Naive B cell (primary cell): ENCODE data around the gene TRIO. TPM values are rescaled to one million over a fixed set of nuclear protein-coding genes. Genes with fewer than 3 reads are reported as not detected.
A peak's percentile ranks its signal among the peaks of the same experiment; 100 is the strongest.

Source experiments
- ATAC-seq, 2 donors: fragments of 150-1000 bp; cut with Tn5 transposase; 2 replicates each; pipeline ENCODE4 v1.10.0; 2021; ENCODE audit warnings: low read depth in 2 of 2, mild to moderate bottlenecking in 2 of 2, moderate library complexity in 2 of 2
- DNase-seq: peaks from one replicate; pipeline ENCODE4 v3.0.0; 2022
- H3K27ac Mint-ChIP-seq, 6 donors: one replicate each; pipeline ENCODE4 v1.8.0; 2020 to 2022; ENCODE audit warnings: mild to moderate bottlenecking in 6 of 6, mixed read lengths in 6 of 6, moderate library complexity in 5 of 6, inconsistent platforms in 2 of 6
- H3K27me3 Mint-ChIP-seq, 3 donors: one replicate each; pipeline ENCODE4 v1.8.0; 2021 to 2022; ENCODE audit warnings: mixed read lengths in 3 of 3, mild to moderate bottlenecking in 1 of 3
- H3K36me3 Mint-ChIP-seq, 2 donors: one replicate each; pipeline ENCODE4 v1.8.0; 2020 to 2022; ENCODE audit warnings: mixed read lengths in 2 of 2, inconsistent platforms in 1 of 2, mild to moderate bottlenecking in 1 of 2
- H3K4me1 Mint-ChIP-seq, 3 donors: one replicate each; pipeline ENCODE4 v1.8.0; 2020 to 2022; ENCODE audit warnings: mixed read lengths in 3 of 3, inconsistent platforms in 1 of 3, mild to moderate bottlenecking in 1 of 3, moderate library complexity in 1 of 3
- H3K4me3 Mint-ChIP-seq, 8 donors: one replicate each; pipeline ENCODE4 v1.8.0; 2020 to 2022; ENCODE audit warnings: mild to moderate bottlenecking in 8 of 8, mixed read lengths in 8 of 8, moderate library complexity in 8 of 8, inconsistent platforms in 2 of 8
- H3K9me3 Mint-ChIP-seq, 7 donors: one replicate each; pipeline ENCODE4 v1.8.0; 2020 to 2022; ENCODE audit warnings: mixed read lengths in 7 of 7, mild to moderate bottlenecking in 5 of 7, inconsistent platforms in 2 of 7, moderate library complexity in 1 of 7
- polyA plus RNA-seq, 6 donors: library from polyadenylated mRNA; unstranded; fragments of 300-500 nt; fragmentation: Illumina TruSeq; gene quantifications; one replicate each; pipeline ENCODE4 v1.2.3, GENCODE V29; 2021; ENCODE audit warnings: low read depth in 6 of 6

TRIO gene
- polyA plus RNA-seq, 6 donors from 2014 or later: 7.3 to 16.4 (median 11.1) TPM

GRCh38 chr5:14436801-14437542 lies 293.8 kb downstream of the TRIO start:
- DNase-seq: no peak

GRCh38 chr5:14438195-14438606 lies 295.1 kb downstream of the TRIO start:
- ATAC-seq: no peak
- Mint-ChIP-seq H3K4me1 (peaks cover 0 to 37% (median 20%) of the 10 kb centered on the region in 3 donors), H3K36me3 (peaks cover 30 to 42% of the 10 kb centered on the region in 2 donors), H3K27ac (peak overlapping the region in 2 of 6 donors; percentile 7 to 57), H3K9me3 (no peaks in the 10 kb centered on the region), H3K27me3 (no peaks in the 10 kb centered on the region), H3K4me3 (no peak overlapping the region)
- DNase-seq: no peak

More at GRCh38 chr5:14436801-14437542, 293.8 kb downstream of the TRIO start:
- H3K4me3 Mint-ChIP-seq: no peak overlapping the region
- peaks cover 31 to 37% of the 10 kb centered on the region in 2 donors for H3K36me3 Mint-ChIP-seq
- peaks cover 0 to 32% (median 20%) of the 10 kb centered on the region in 3 donors for H3K4me1 Mint-ChIP-seq
- no peak for ATAC-seq
- peak overlapping the region in 4 of 6 donors; percentile 44 to 82 (median 80) for H3K27ac Mint-ChIP-seq
- no peaks in the 10 kb centered on the region for H3K9me3 Mint-ChIP-seq
- no peaks in the 10 kb centered on the region for H3K27me3 Mint-ChIP-seq

GRCh38 chr5:14439087-14439871 lies 296.1 kb downstream of the TRIO start:
- Mint-ChIP-seq H3K27me3 (no peaks in the 10 kb centered on the region), H3K9me3 (no peaks in the 10 kb centered on the region), H3K27ac (peak overlapping the region in 3 of 6 donors; percentile 60 to 74 (median 60)), H3K36me3 (peaks cover 30 to 42% of the 10 kb centered on the region in 2 donors), H3K4me3 (no peak overlapping the region), H3K4me1 (peaks cover 0 to 37% (median 20%) of the 10 kb centered on the region in 3 donors)
- no peak for ATAC-seq
- DNase-seq: no peak

- H3K9me3 Mint-ChIP-seq: no peaks in the 10 kb centered on the region
- H3K36me3 Mint-ChIP-seq: peaks cover 30 to 35% of the 10 kb centered on the region in 2 donors
- no peak for DNase-seq
- no peak for ATAC-seq
- H3K27me3 Mint-ChIP-seq: no peaks in the 10 kb centered on the region
- H3K4me1 Mint-ChIP-seq: peaks cover 0 to 37% (median 20%) of the 10 kb centered on the region in 3 donors
- H3K4me3 Mint-ChIP-seq: no peak overlapping the region
- no peak overlapping the region for H3K27ac Mint-ChIP-seq
Measured at GRCh38 chr5:14440223-14440581, 297.1 kb downstream of the TRIO start.

GRCh38 chr5:14440582-14441431 lies 297.7 kb downstream of the TRIO start:
- Mint-ChIP-seq H3K36me3 (peaks cover 28 to 35% of the 10 kb centered on the region in 2 donors), H3K27ac (peak overlapping the region in 2 of 6 donors; percentile 13 to 65), H3K9me3 (no peaks in the 10 kb centered on the region), H3K4me1 (peaks cover 0 to 32% (median 19%) of the 10 kb centered on the region in 3 donors), H3K4me3 (no peak overlapping the region), H3K27me3 (no peaks in the 10 kb centered on the region)
- DNase-seq (no peak), ATAC-seq (no peak)

- DNase-seq: no peak
- no peak overlapping the region for H3K4me3 Mint-ChIP-seq
- no peaks in the 10 kb centered on the region for H3K9me3 Mint-ChIP-seq
- no peak for ATAC-seq
- peak overlapping the region in 2 of 6 donors; percentile 53 to 64 for H3K27ac Mint-ChIP-seq
- peaks cover 22 to 34% of the 10 kb centered on the region in 2 donors for H3K36me3 Mint-ChIP-seq
- H3K4me1 Mint-ChIP-seq: peaks cover 0 to 24% (median 16%) of the 10 kb centered on the region in 3 donors
- no peaks in the 10 kb centered on the region for H3K27me3 Mint-ChIP-seq
Measured at GRCh38 chr5:14441641-14442040, 298.5 kb downstream of the TRIO start.

- no peak overlapping the region for H3K4me3 Mint-ChIP-seq
- peaks cover 0 to 18% (median 12%) of the 10 kb centered on the region in 3 donors for H3K4me1 Mint-ChIP-seq
- H3K27ac Mint-ChIP-seq: peak overlapping the region in 2 of 6 donors; percentile 64 to 75
Measured at GRCh38 chr5:14442536-14442935, 299.4 kb downstream of the TRIO start.

GRCh38 chr5:14443671-14444093 lies 300.5 kb downstream of the TRIO start:
- DNase-seq (no peak), ATAC-seq (no peak)
- Mint-ChIP-seq H3K4me3 (no peak overlapping the region), H3K4me1 (peaks cover 0 to 7% (median 4%) of the 10 kb centered on the region in 3 donors), H3K27me3 (no peaks in the 10 kb centered on the region), H3K36me3 (peaks cover 16 to 18% of the 10 kb centered on the region in 2 donors), H3K27ac (peak overlapping the region in 1 of 6 donors; percentile 30), H3K9me3 (no peaks in the 10 kb centered on the region)

More at GRCh38 chr5:14442536-14442935, 299.4 kb downstream of the TRIO start:
- H3K27me3 Mint-ChIP-seq: no peaks in the 10 kb centered on the region
- ATAC-seq (no peak), DNase-seq (no peak)
- H3K36me3 Mint-ChIP-seq: peaks cover 18 to 27% of the 10 kb centered on the region in 2 donors
- no peaks in the 10 kb centered on the region for H3K9me3 Mint-ChIP-seq

GRCh38 chr5:14444161-14444560 lies 301.0 kb downstream of the TRIO start:
- H3K4me1 Mint-ChIP-seq: peaks cover 0 to 6% (median 3%) of the 10 kb centered on the region in 3 donors
- no peak for DNase-seq
- no peak for ATAC-seq
- H3K4me3 Mint-ChIP-seq: no peak overlapping the region
- peak overlapping the region in 1 of 6 donors; percentile 30 for H3K27ac Mint-ChIP-seq
- H3K9me3 Mint-ChIP-seq: no peaks in the 10 kb centered on the region
- H3K36me3 Mint-ChIP-seq: peaks cover 13 to 18% of the 10 kb centered on the region in 2 donors
- no peaks in the 10 kb centered on the region for H3K27me3 Mint-ChIP-seq

GRCh38 chr5:14445013-14445412 lies 301.9 kb downstream of the TRIO start:
- DNase-seq (no peak), ATAC-seq (no peak)
- Mint-ChIP-seq H3K36me3 (peaks cover 16 to 19% of the 10 kb centered on the region in 2 donors), H3K4me1 (peaks cover 0 to 6% (median 3%) of the 10 kb centered on the region in 3 donors), H3K27ac (peak overlapping the region in 2 of 6 donors; percentile 11 to 49), H3K9me3 (no peaks in the 10 kb centered on the region), H3K4me3 (no peak overlapping the region), H3K27me3 (no peaks in the 10 kb centered on the region)

GRCh38 chr5:14445576-14446290 lies 302.6 kb downstream of the TRIO start:
- H3K36me3 Mint-ChIP-seq: peaks cover 12 to 24% of the 10 kb centered on the region in 2 donors
- H3K9me3 Mint-ChIP-seq: no peaks in the 10 kb centered on the region
- H3K27me3 Mint-ChIP-seq: no peaks in the 10 kb centered on the region
- peaks cover 0 to 6% (median 3%) of the 10 kb centered on the region in 3 donors for H3K4me1 Mint-ChIP-seq
- H3K27ac Mint-ChIP-seq: no peak overlapping the region
- no peak for ATAC-seq
- no peak for DNase-seq
- H3K4me3 Mint-ChIP-seq: no peak overlapping the region
